H1 (cell line): ENCODE results near the gene PSMF1. TPM values are rescaled to one million over a fixed set of nuclear protein-coding genes. Genes with fewer than 3 reads are reported as not detected.

Experiments used
- CTCF ChIA-PET: fragments of 300-600 bp; sonication (Branson Sonifier 250); formaldehyde crosslinking; loops from one replicate; lab custom pipeline; 2021; ENCODE audit not compliant: partially characterized antibody; lab: Charles Lee
- POLR2A ChIA-PET: fragments of 300-600 bp; sonication (Branson Sonifier 250); formaldehyde crosslinking; loops from one replicate; lab custom pipeline; 2021; ENCODE audit warnings: inconsistent platforms; ENCODE audit not compliant: partially characterized antibody; lab: Charles Lee
- DNase-seq, 2 experiments: peaks; one replicate each; pipeline versions ENCODE4 v3.0.0 to v3.0.0-alpha.2; 2010 to 2022; ENCODE audit warnings: low spot score in 2 of 2, low read depth in 1 of 2, mixed read lengths in 1 of 2
- FAIRE-seq: peaks from 2 replicates; lab custom pipeline; 2011; peaks lifted over from hg19 to GRCh38; lab: Jason Lieb, UNC
- H2AFZ ChIP-seq: 2 replicates; pipeline ENCODE4 v1.8.1; 2012; ENCODE audit warnings: low read length, inconsistent platforms
- H2AK5ac ChIP-seq: 2 replicates; pipeline ENCODE4 v1.6.1; 2013; ENCODE audit warnings: low read depth, low read length
- H2BK120ac ChIP-seq: replicated peaks from 2 replicates; pipeline ENCODE3; 2013; ENCODE audit warnings: low read depth, low read length, inconsistent platforms
- H2BK12ac ChIP-seq: 2 replicates; pipeline ENCODE4 v1.6.1; 2013; ENCODE audit warnings: low read depth, low read length
- H2BK15ac ChIP-seq: 2 replicates; pipeline ENCODE4 v1.6.1; 2013; ENCODE audit warnings: low read length
- H2BK20ac ChIP-seq: 2 replicates; pipeline ENCODE4 v1.6.1; 2013; ENCODE audit warnings: low read length
- H2BK5ac ChIP-seq: 2 replicates; pipeline ENCODE4 v1.6.1; 2013; ENCODE audit warnings: low read depth, low read length
- H3K14ac ChIP-seq: 2 replicates; pipeline ENCODE4 v1.6.1; 2013; ENCODE audit warnings: inconsistent platforms; ENCODE audit not compliant: insufficient read length
- H3K18ac ChIP-seq: 2 replicates; pipeline ENCODE4 v1.6.1; 2013; ENCODE audit warnings: low read length; ENCODE audit errors: extremely low read depth
- H3K23ac ChIP-seq: 2 replicates; pipeline ENCODE4 v1.6.1; 2013; ENCODE audit warnings: inconsistent platforms; ENCODE audit not compliant: insufficient read length
- H3K23me2 ChIP-seq: 2 replicates; pipeline ENCODE4 v1.6.1; 2013; ENCODE audit warnings: low read depth, low read length
- H3K27ac ChIP-seq: 2 replicates; pipeline ENCODE4 v1.6.1; 2011; ENCODE audit warnings: low read depth, low read length, inconsistent platforms
- H3K27me3 ChIP-seq, 4 experiments: replicated peaks in 1 of 4; 1 replicate in 1 of 4; 2 replicates in 3 of 4; pipeline versions ENCODE4 v1.6.1 to v1.8.1; 2011 to 2013; ENCODE audit warnings: low read length in 3 of 4, mild to moderate bottlenecking in 3 of 4, inconsistent platforms in 2 of 4, mixed read lengths in 2 of 4, moderate library complexity in 1 of 4; ENCODE audit not compliant: control insufficient read depth in 3 of 4, insufficient read depth in 3 of 4; ENCODE audit errors: extremely low read depth in 1 of 4
- H3K36me3 ChIP-seq, 4 experiments: 2 replicates each; pipeline versions ENCODE4 v1.6.1 to v1.8.1; 2011 to 2013; ENCODE audit warnings: mild to moderate bottlenecking in 4 of 4, low read length in 3 of 4, moderate library complexity in 2 of 4, control low read depth in 1 of 4, inconsistent platforms in 1 of 4; ENCODE audit not compliant: insufficient read depth in 4 of 4, control insufficient read depth in 2 of 4
- H3K4ac ChIP-seq: replicated peaks from 2 replicates; pipeline ENCODE3; 2013; ENCODE audit warnings: low read length, low read depth, mixed read lengths, inconsistent platforms; ENCODE audit not compliant: insufficient read length
- H3K4me1 ChIP-seq, 4 experiments: replicated peaks in 1 of 4; 1 replicate in 1 of 4; 2 replicates in 3 of 4; pipeline versions ENCODE4 v1.6.1 to v1.8.1; 2011 to 2013; ENCODE audit warnings: low read length in 3 of 4, inconsistent platforms in 2 of 4, mixed read lengths in 1 of 4; ENCODE audit not compliant: insufficient read depth in 4 of 4, control insufficient read depth in 3 of 4
- H3K4me2 ChIP-seq, 2 experiments: 2 replicates each; pipeline versions ENCODE4 v1.6.1 to v1.8.1; 2011 to 2013; ENCODE audit warnings: low read depth in 2 of 2, low read length in 2 of 2, control low read depth in 1 of 2, inconsistent platforms in 1 of 2, mild to moderate bottlenecking in 1 of 2; ENCODE audit not compliant: insufficient read depth in 1 of 2
- H3K4me3 ChIP-seq, 4 experiments: fragments of 200-600, 300-600 bp in 1 of 4; sonication (generic), shearing (Covaris generic), sonication (Bioruptor Twin) in 1 of 4; 2 replicates each; pipeline versions ENCODE4 v1.5.1 to v1.8.1; 2011 to 2016; ENCODE audit warnings: low read length in 4 of 4, low read depth in 3 of 4, control low read depth in 2 of 4, inconsistent platforms in 2 of 4, mild to moderate bottlenecking in 2 of 4, mixed read lengths in 1 of 4, moderate library complexity in 1 of 4; ENCODE audit not compliant: insufficient read depth in 2 of 4; ENCODE audit errors: extremely low read depth in 1 of 4
- H3K56ac ChIP-seq: replicated peaks from 2 replicates; pipeline ENCODE3; 2013; ENCODE audit warnings: low read depth, mild to moderate bottlenecking, mixed read lengths, low read length, inconsistent platforms; ENCODE audit not compliant: insufficient read length
- H3K79me1 ChIP-seq: 2 replicates; pipeline ENCODE4 v1.6.1; 2013; ENCODE audit warnings: low read depth, low read length, control low read depth
- H3K79me2 ChIP-seq, 2 experiments: 2 replicates each; pipeline versions ENCODE4 v1.6.1 to v1.8.1; 2012 to 2013; ENCODE audit warnings: low read length in 2 of 2, mild to moderate bottlenecking in 2 of 2, inconsistent platforms in 1 of 2; ENCODE audit not compliant: insufficient read depth in 2 of 2, control insufficient read depth in 1 of 2
- H3K9ac ChIP-seq, 4 experiments: replicated peaks in 1 of 4; 1 replicate in 1 of 4; 2 replicates in 3 of 4; pipeline versions ENCODE4 v1.6.1 to v1.8.1; 2011 to 2013; ENCODE audit warnings: low read depth in 3 of 4, low read length in 3 of 4, control low read depth in 2 of 4, mild to moderate bottlenecking in 2 of 4, moderate library complexity in 2 of 4, inconsistent platforms in 1 of 4; ENCODE audit errors: extremely low read depth in 1 of 4
- H3K9me3 ChIP-seq, 2 experiments: 2 replicates each; pipeline versions ENCODE4 v1.6.1 to v1.8.1; 2012 to 2013; ENCODE audit warnings: mild to moderate bottlenecking in 2 of 2, moderate library complexity in 2 of 2, control low read depth in 1 of 2, inconsistent platforms in 1 of 2, low read depth in 1 of 2, low read length in 1 of 2, mixed read lengths in 1 of 2; ENCODE audit not compliant: insufficient read depth in 2 of 2
- H4K20me1 ChIP-seq, 2 experiments: replicated peaks in 1 of 2; 2 replicates each; pipeline versions ENCODE3 to v1.8.1; 2011 to 2013; ENCODE audit warnings: inconsistent platforms in 2 of 2, low read length in 2 of 2, mild to moderate bottlenecking in 1 of 2; ENCODE audit not compliant: insufficient read depth in 2 of 2, control insufficient read depth in 1 of 2
- H4K5ac ChIP-seq: 2 replicates; pipeline ENCODE4 v1.6.1; 2013; ENCODE audit warnings: low read length, low read depth, mixed read lengths, inconsistent platforms; ENCODE audit not compliant: insufficient read length
- H4K8ac ChIP-seq: 2 replicates; pipeline ENCODE4 v1.8.0; 2013; ENCODE audit warnings: mild to moderate bottlenecking, moderate library complexity, low read length, inconsistent platforms; ENCODE audit not compliant: insufficient read depth; ENCODE audit errors: extremely low read depth
- H4K91ac ChIP-seq: replicated peaks from 2 replicates; pipeline ENCODE3; 2013; ENCODE audit warnings: low read length, mixed read lengths, inconsistent platforms; ENCODE audit not compliant: insufficient read length
- ATF2 ChIP-seq: IDR thresholded peaks from 2 replicates; pipeline ENCODE4 v1.6.1; 2012; ENCODE audit warnings: low read length, inconsistent platforms
- ATF3 ChIP-seq: IDR thresholded peaks from 2 replicates; pipeline ENCODE4 v1.6.1; 2011; ENCODE audit warnings: low read depth, mild to moderate bottlenecking, low read length; ENCODE audit not compliant: insufficient read depth
- BACH1 ChIP-seq: IDR thresholded peaks from 2 replicates; pipeline ENCODE4 v1.6.1; 2012; ENCODE audit warnings: low read length, improper control_type of control experiment
- EZH2 ChIP-seq: fragments of 200-600 bp; sonication (generic); IDR thresholded peaks from 2 replicates; pipeline ENCODE4 v1.7.1; 2012; ENCODE audit warnings: low read depth, mild to moderate bottlenecking, moderate library complexity, low read length, inconsistent platforms; ENCODE audit not compliant: severe bottlenecking
- GABPA ChIP-seq: IDR thresholded peaks from 2 replicates; pipeline ENCODE4 v1.6.1; 2011; ENCODE audit warnings: mild to moderate bottlenecking, low read length, moderate library complexity, borderline replicate concordance; ENCODE audit not compliant: insufficient read depth
- KDM5A ChIP-seq: fragments of 200-600 bp; IDR thresholded peaks from 2 replicates; pipeline ENCODE4 v1.7.1; 2012; ENCODE audit warnings: mild to moderate bottlenecking, low read length, inconsistent platforms, mixed read lengths
- MAX ChIP-seq: IDR thresholded peaks from 2 replicates; pipeline ENCODE4 v1.6.1; 2012; ENCODE audit warnings: inconsistent platforms
- SAP30 ChIP-seq: fragments of 300-600 bp; sonication (generic); IDR thresholded peaks from 2 replicates; pipeline ENCODE4 v1.7.1; 2012; ENCODE audit warnings: low read length, moderate library complexity, mild to moderate bottlenecking, inconsistent platforms; ENCODE audit not compliant: insufficient read depth, insufficient replicate concordance
- TAF1 ChIP-seq: IDR thresholded peaks from 2 replicates; pipeline ENCODE4 v1.6.1; 2011; ENCODE audit warnings: mild to moderate bottlenecking, low read depth, low read length
- TAF7 ChIP-seq: optimal IDR thresholded peaks from 2 replicates; pipeline ENCODE3; 2011; ENCODE audit warnings: low read depth, mild to moderate bottlenecking, inconsistent platforms, low read length, moderate library complexity, borderline replicate concordance
- ZNF274 ChIP-seq: IDR thresholded peaks from 2 replicates; pipeline ENCODE4 v1.7.0; 2012; ENCODE audit warnings: low read length, borderline replicate concordance; ENCODE audit errors: extremely low read depth
- WGBS, 2 experiments: shearing (Covaris generic) in 1 of 2; methylation state at CpG; one replicate each; pipeline versions ENCODE4 v1.1.6 to v1.1.7; 2013 to 2015; ENCODE audit warnings: low lambda C conversion rate in 2 of 2, mixed read lengths in 2 of 2, inconsistent platforms in 1 of 2, low coverage in 1 of 2, missing lambda C conversion rate in 1 of 2; ENCODE audit not compliant: insufficient replicate concordance in 2 of 2, insufficient coverage in 1 of 2, insufficient read length in 1 of 2; ENCODE audit errors: extremely low coverage in 1 of 2, missing lambda C conversion rate in 1 of 2; 5-methylcytosine and 5-hydroxymethylcytosine counted together
- polyA plus RNA-seq, 7 experiments: library from polyadenylated mRNA; depleted of rRNA in 3 of 7; stranded (reverse) in 5 of 7; unstranded in 2 of 7; fragments of >200 nt in 5 of 7; fragments of 200-250 nt in 2 of 7; gene quantifications; 1 replicate in 5 of 7; 2 replicates in 1 of 7; 4 replicates in 1 of 7; pipeline versions ENCODE4 v1.2.1 to v1.2.3, GENCODE V29; 2011 to 2013; ENCODE audit warnings: missing spikeins in 2 of 7, mixed read lengths in 2 of 7
- total RNA-seq: library from RNA; stranded (reverse); fragmentation: NEBNext Ultra II Directional; extraction: Animal tissue kit (Norgen Biotek cat#: 25700); gene quantifications from 2 replicates; pipeline ENCODE4 v1.2.1, GENCODE V29; 2021

PSMF1 gene
- total and polyA plus RNA-seq, 2 of the 8 experiments (the other 6 are each of a cell fraction or from before 2014, with no cell fraction given): 106 to 159 TPM

- POLR2A ChIA-PET: interaction anchor here (1.2 kb wide), 1 partner anchor 31 kb away, joined by 5 read pairs; no protein-coding TSS in a partner anchor
- H2AFZ ChIP-seq: no peak overlapping the region
- no peak overlapping the region for H3K4me3 ChIP-seq
- TF ChIP-seq MAX (no peak), TAF7 (no peak), BACH1 (no peak), ATF3 (no peak), EZH2 (no peak), SAP30 (no peak), TAF1 (no peak), ZNF274 (no peak), GABPA (no peak), ATF2 (no peak), KDM5A (no peak)
Measured at GRCh38 chr20:1178623-1179022, 60.2 kb downstream of the PSMF1 start.

More at GRCh38 chr20:1178623-1179022, 60.2 kb downstream of the PSMF1 start:
- Histone ChIP-seq H3K14ac (no peak overlapping the region), H3K4ac (no peak overlapping the region), H2BK12ac (no peak overlapping the region), H3K23ac (no peak overlapping the region), H2BK120ac (no peak overlapping the region), H4K8ac (no peak overlapping the region), H3K79me2 (no peaks in the 10 kb centered on the region), H4K5ac (no peak overlapping the region), H2BK5ac (no peak overlapping the region), H2BK20ac (no peak overlapping the region), H3K9ac (no peak overlapping the region), H3K56ac (no peak overlapping the region), H2BK15ac (no peak overlapping the region), H4K91ac (no peak overlapping the region), H3K27ac (no peak overlapping the region), H3K23me2 (no peaks in the 10 kb centered on the region; the same call in 1 of the 2 replicates), H2AK5ac (no peak overlapping the region), H3K79me1 (no peaks in the 10 kb centered on the region), H3K36me3 (no peaks in the 10 kb centered on the region; a peak in 1 of 8 replicates), H3K9me3 (no peaks in the 10 kb centered on the region), H3K27me3 (peaks cover 3 to 15% (median 6%) of the 10 kb centered on the region in 4 experiments; a peak in 6 of 7 replicates), H3K18ac (no peak overlapping the region), H3K4me1 (peaks cover 0 to 2% (median 0%) of the 10 kb centered on the region in 4 experiments; a peak in 2 of 7 replicates), H4K20me1 (peaks cover 0 to 12% of the 10 kb centered on the region in 2 experiments), H3K4me2 (no peak overlapping the region)
- 89% methylated on average over 3 of the region's 3 CpGs; no CpG with 5 or more reads in 1 of the 2 experiments for WGBS, 2 experiments
- CTCF ChIA-PET: interaction anchor here (1.0 to 8.7 kb wide), 2 partner anchors 22 to 30 kb away, joined by 3 to 101 read pairs; partner anchors contain the start of gene C20orf202
- FAIRE-seq (no peak), DNase-seq (no peak)
